Natural killer cell treated with Interleukin-12 subunit alpha and Interleukin-12 subunit beta and Interleukin-15 and Interleukin-18, amount 100 ng/mL, for 72 hours (primary cell): ENCODE results near the gene DNAJC28. TPM values are rescaled to one million over a fixed set of nuclear protein-coding genes. Genes with fewer than 3 reads are reported as not detected.
A peak's percentile ranks its signal among the peaks of the same experiment; 100 is the strongest.
"Not testable (repeated sequence)": the region's sequence is repeated elsewhere in the genome, so short reads cannot be mapped to it uniquely, and the experiment has no call there.

Experiments
- ATAC-seq, 2 donors: fragments of 150-1000 bp; cut with Tn5 transposase in 1 of 2; sonication (Bioruptor Pico), chemical (Tn5 transposase) in 1 of 2; 2 replicates each; pipeline ENCODE4 v1.10.0; 2021
- DNase-seq: peaks from one replicate; pipeline ENCODE4 v3.0.0; 2022; ENCODE audit warnings: low spot score
- H3K27ac Mint-ChIP-seq, 2 donors: 1 replicate in 1 of 2; 2 replicates in 1 of 2; pipeline ENCODE4 v1.8.0; 2022; ENCODE audit warnings: mixed read lengths in 2 of 2, mild to moderate bottlenecking in 1 of 2, moderate library complexity in 1 of 2
- H3K27me3 Mint-ChIP-seq, 2 donors: 1 replicate in 1 of 2; 2 replicates in 1 of 2; pipeline ENCODE4 v1.8.0; 2022; ENCODE audit warnings: mixed read lengths in 2 of 2
- H3K36me3 Mint-ChIP-seq: one replicate; pipeline ENCODE4 v1.8.0; 2022; ENCODE audit warnings: mixed read lengths
- H3K4me1 Mint-ChIP-seq, 2 donors: 1 replicate in 1 of 2; 2 replicates in 1 of 2; pipeline ENCODE4 v1.8.0; 2022; ENCODE audit warnings: low read depth in 2 of 2, mixed read lengths in 2 of 2, mild to moderate bottlenecking in 1 of 2
- H3K4me3 Mint-ChIP-seq: one replicate; pipeline ENCODE4 v1.8.0; 2022; ENCODE audit warnings: mixed read lengths
- H3K9me3 Mint-ChIP-seq: 2 replicates; pipeline ENCODE4 v1.8.0; 2022; ENCODE audit warnings: mixed read lengths
- total RNA-seq, 2 donors: library from RNA; stranded (reverse); gene quantifications; one replicate each; pipeline ENCODE4 v1.2.3, GENCODE V29; 2022

DNAJC28 gene
- under 1 TPM; 0.52 to 0.86 TPM for total RNA-seq

GRCh38 chr21:33491373-33492102 lies at the start of gene DNAJC28:
Gene DNAJC28, minus strand, starts transcription at chr21:33491716. Its CDS starts 2,323 bp downstream, at chr21:33489393.
- H3K36me3 Mint-ChIP-seq: no peaks in the 10 kb centered on the region
- H3K27me3 Mint-ChIP-seq: peaks cover 4 to 8% of the 10 kb centered on the region in 2 donors
- peak within 1 kb of the TSS; percentile 67 to 90 for H3K27ac Mint-ChIP-seq
- H3K4me3 Mint-ChIP-seq: peak within 1 kb of the TSS; percentile 84
- H3K9me3 Mint-ChIP-seq: no peaks in the 10 kb centered on the region
- peak; percentile 94 for DNase-seq
- peak; percentile 99 for ATAC-seq
- H3K4me1 Mint-ChIP-seq: peaks cover 11 to 12% of the 10 kb centered on the region in 2 donors

- Mint-ChIP-seq H3K27me3 (no peaks in the 10 kb centered on the region), H3K9me3 (no peaks in the 10 kb centered on the region), H3K4me3 (peak overlapping the region; percentile 91), H3K36me3 (peaks cover 23% of the 10 kb centered on the region), H3K27ac (peak overlapping the region; percentile 94 to 99), H3K4me1 (peaks cover 34 to 43% of the 10 kb centered on the region in 2 donors)
- DNase-seq (no peak), ATAC-seq (no peak)
These were observed 49.7 kb upstream of the DNAJC28 start for GRCh38 chr21:33541105-33541711.

- Mint-ChIP-seq H3K4me1 (peaks cover 32 to 39% of the 10 kb centered on the region in 2 donors), H3K27ac (peak overlapping the region; percentile 94 to 99), H3K27me3 (no peaks in the 10 kb centered on the region), H3K36me3 (peaks cover 23% of the 10 kb centered on the region), H3K9me3 (no peaks in the 10 kb centered on the region), H3K4me3 (peak overlapping the region; percentile 91)
- ATAC-seq: no peak
- DNase-seq: no peak
These were observed 49.2 kb upstream of the DNAJC28 start for GRCh38 chr21:33540711-33541104.

GRCh38 chr21:33539616-33540015 lies 48.1 kb upstream of the DNAJC28 start:
- no peaks in the 10 kb centered on the region for H3K9me3 Mint-ChIP-seq
- ATAC-seq (no peak), DNase-seq (no peak)
- H3K4me3 Mint-ChIP-seq: peak overlapping the region; percentile 91
- no peak overlapping the region for H3K27ac Mint-ChIP-seq
- peaks cover 32 to 33% of the 10 kb centered on the region in 2 donors for H3K4me1 Mint-ChIP-seq
- H3K36me3 Mint-ChIP-seq: peaks cover 23% of the 10 kb centered on the region
- H3K27me3 Mint-ChIP-seq: no peaks in the 10 kb centered on the region

- Mint-ChIP-seq H3K4me3 (no peak overlapping the region), H3K27ac (no peak overlapping the region), H3K9me3 (no peaks in the 10 kb centered on the region)
These were observed 45.7 kb upstream of the DNAJC28 start for GRCh38 chr21:33537212-33537611.

GRCh38 chr21:33531007-33531406 lies 39.5 kb upstream of the DNAJC28 start:
- Mint-ChIP-seq H3K36me3 (peaks cover 41% of the 10 kb centered on the region), H3K27me3 (no peaks in the 10 kb centered on the region), H3K9me3 (no peaks in the 10 kb centered on the region), H3K4me1 (peaks cover 0 to 6% of the 10 kb centered on the region in 2 donors), H3K27ac (no peak overlapping the region), H3K4me3 (no peak overlapping the region)
- no peak for DNase-seq
- no peak for ATAC-seq

More at GRCh38 chr21:33537212-33537611, 45.7 kb upstream of the DNAJC28 start:
- DNase-seq: no peak
- no peaks in the 10 kb centered on the region for H3K27me3 Mint-ChIP-seq
- no peak for ATAC-seq
- peaks cover 21 to 24% of the 10 kb centered on the region in 2 donors for H3K4me1 Mint-ChIP-seq
- H3K36me3 Mint-ChIP-seq: peaks cover 20% of the 10 kb centered on the region

GRCh38 chr21:33522953-33523349 lies 31.4 kb upstream of the DNAJC28 start:
- H3K9me3 Mint-ChIP-seq: no peaks in the 10 kb centered on the region
- no peak overlapping the region for H3K4me3 Mint-ChIP-seq
- H3K27ac Mint-ChIP-seq: no peak overlapping the region
- H3K27me3 Mint-ChIP-seq: no peaks in the 10 kb centered on the region
- H3K4me1 Mint-ChIP-seq: peaks cover 0 to 5% of the 10 kb centered on the region in 2 donors
- DNase-seq (no peak), ATAC-seq (no peak)
- peaks cover 10% of the 10 kb centered on the region for H3K36me3 Mint-ChIP-seq

GRCh38 chr21:33522297-33522952 lies 30.9 kb upstream of the DNAJC28 start:
- Mint-ChIP-seq H3K27me3 (no peaks in the 10 kb centered on the region), H3K4me3 (no peak overlapping the region), H3K9me3 (no peaks in the 10 kb centered on the region), H3K36me3 (peaks cover 10% of the 10 kb centered on the region), H3K27ac (no peak overlapping the region), H3K4me1 (peaks cover 0 to 5% of the 10 kb centered on the region in 2 donors)
- ATAC-seq: no peak
- DNase-seq: no peak

GRCh38 chr21:33518899-33519298 lies 27.4 kb upstream of the DNAJC28 start:
- no peaks in the 10 kb centered on the region for H3K27me3 Mint-ChIP-seq
- H3K36me3 Mint-ChIP-seq: peaks cover 25% of the 10 kb centered on the region
- no peaks in the 10 kb centered on the region for H3K9me3 Mint-ChIP-seq
- H3K4me3 Mint-ChIP-seq: no peak overlapping the region
- no peak for DNase-seq
- ATAC-seq: no peak
- no peak overlapping the region for H3K27ac Mint-ChIP-seq
- peaks cover 7 to 25% of the 10 kb centered on the region in 2 donors for H3K4me1 Mint-ChIP-seq

- Mint-ChIP-seq H3K4me1 (peaks cover 7 to 26% of the 10 kb centered on the region in 2 donors), H3K36me3 (peaks cover 31% of the 10 kb centered on the region), H3K9me3 (no peaks in the 10 kb centered on the region), H3K27ac (peak overlapping the region; percentile 6 to 76), H3K27me3 (no peaks in the 10 kb centered on the region), H3K4me3 (peak overlapping the region; percentile 7)
- peak; percentile 60 to 92 for ATAC-seq
- DNase-seq: no peak
These were observed 22.7 kb upstream of the DNAJC28 start for GRCh38 chr21:33514229-33514628.

- peaks cover 7 to 21% of the 10 kb centered on the region in 2 donors for H3K4me1 Mint-ChIP-seq
- ATAC-seq (no peak), DNase-seq (no peak)
- H3K36me3 Mint-ChIP-seq: peaks cover 31% of the 10 kb centered on the region
- H3K9me3 Mint-ChIP-seq: no peaks in the 10 kb centered on the region
- no peak overlapping the region for H3K27ac Mint-ChIP-seq
- no peaks in the 10 kb centered on the region for H3K27me3 Mint-ChIP-seq
- H3K4me3 Mint-ChIP-seq: no peak overlapping the region
These were observed 21.0 kb upstream of the DNAJC28 start for GRCh38 chr21:33512481-33512880.

GRCh38 chr21:33511639-33512038 lies 20.1 kb upstream of the DNAJC28 start:
- no peak for DNase-seq
- peaks cover 29% of the 10 kb centered on the region for H3K36me3 Mint-ChIP-seq
- no peak overlapping the region for H3K4me3 Mint-ChIP-seq
- ATAC-seq: no peak
- no peak overlapping the region for H3K27ac Mint-ChIP-seq
- peaks cover 7 to 21% of the 10 kb centered on the region in 2 donors for H3K4me1 Mint-ChIP-seq
- no peaks in the 10 kb centered on the region for H3K9me3 Mint-ChIP-seq
- H3K27me3 Mint-ChIP-seq: no peaks in the 10 kb centered on the region

GRCh38 chr21:33510826-33511225 lies 19.3 kb upstream of the DNAJC28 start:
- Mint-ChIP-seq H3K36me3 (peaks cover 26% of the 10 kb centered on the region), H3K27me3 (no peaks in the 10 kb centered on the region), H3K9me3 (no peaks in the 10 kb centered on the region), H3K4me1 (peaks cover 7 to 17% of the 10 kb centered on the region in 2 donors), H3K27ac (no peak overlapping the region), H3K4me3 (no peak overlapping the region)
- ATAC-seq (no peak), DNase-seq (no peak)

- peaks cover 21% of the 10 kb centered on the region for H3K36me3 Mint-ChIP-seq
- not testable (repeated sequence) for H3K27ac Mint-ChIP-seq, H3K4me1 Mint-ChIP-seq, H3K4me3 Mint-ChIP-seq, DNase-seq, ATAC-seq, H3K9me3 Mint-ChIP-seq, H3K27me3 Mint-ChIP-seq
These were observed 15.5 kb upstream of the DNAJC28 start for GRCh38 chr21:33507003-33507402.
